Stimulated activated CD4-positive, alpha-beta T cell treated with anti-CD3 and anti-CD28 coated beads, Interleukin-1b, Interleukin-23, amount 100 ng/mL, for 48 hours (primary cell): ENCODE data around the gene RPH3AL.
"Not testable (repeated sequence)": the region's sequence is repeated elsewhere in the genome, so short reads cannot be mapped to it uniquely, and the experiment has no call there.

Source experiments
- DNase-seq: peaks from one replicate; pipeline ENCODE4 v3.0.0-alpha.2; 2020

RPH3AL gene

DNA sequence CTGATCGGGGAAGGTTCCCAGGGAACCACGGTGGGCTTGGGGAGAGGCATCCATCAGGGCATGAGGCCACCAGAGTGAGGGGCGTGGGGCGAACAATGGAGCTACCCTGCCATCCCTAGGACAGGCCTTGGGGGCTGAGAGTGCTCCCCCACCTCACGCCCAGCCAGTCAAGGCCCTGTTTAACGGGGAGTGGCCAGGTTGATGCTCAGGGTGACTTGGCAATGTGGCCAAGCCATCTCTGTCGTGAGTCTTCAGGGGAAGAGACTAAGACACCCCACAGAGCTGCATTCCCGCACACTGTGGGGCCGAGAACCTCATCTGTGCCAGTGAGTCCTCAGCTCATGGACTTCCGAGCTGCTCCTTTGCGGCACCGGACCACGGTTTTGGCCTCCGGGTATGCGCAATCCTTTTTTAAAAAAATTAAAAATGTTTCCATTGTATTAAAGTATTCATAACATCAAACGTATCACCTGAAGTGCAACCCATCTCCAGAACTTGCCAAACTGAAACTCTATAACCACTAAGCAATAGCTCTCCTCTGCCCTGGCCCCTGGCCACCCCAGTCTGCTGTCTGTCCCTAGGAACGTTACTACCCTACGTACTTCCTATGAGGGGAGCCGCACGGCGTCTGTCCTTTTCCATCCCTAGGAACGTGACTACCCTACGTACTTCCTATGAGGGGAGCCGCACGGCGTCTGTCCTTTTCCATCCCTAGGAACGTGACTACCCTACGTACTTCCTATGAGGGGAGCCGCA is 99.3 kb downstream of the RPH3AL start:
- no peak for DNase-seq

DNA sequence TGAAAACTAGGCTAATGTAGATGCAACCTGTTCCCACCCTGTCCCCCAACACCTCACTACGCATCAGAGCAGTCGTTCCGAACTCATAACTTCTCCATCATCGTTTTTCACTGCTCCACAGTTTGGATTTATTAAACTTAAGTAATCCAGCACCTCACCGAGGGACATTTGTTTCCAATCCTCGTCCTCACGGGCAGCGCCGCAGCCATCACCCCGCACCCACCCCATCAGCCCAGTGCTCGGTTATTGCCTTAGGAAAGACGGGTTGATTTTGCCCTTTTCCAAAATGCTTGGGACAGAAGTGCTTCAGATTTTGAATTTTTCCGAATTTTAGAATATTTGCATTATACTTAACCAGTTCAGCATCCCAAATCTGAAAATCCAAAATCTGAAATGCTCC is 100.2 kb downstream of the RPH3AL start:
- no peak for DNase-seq

DNA sequence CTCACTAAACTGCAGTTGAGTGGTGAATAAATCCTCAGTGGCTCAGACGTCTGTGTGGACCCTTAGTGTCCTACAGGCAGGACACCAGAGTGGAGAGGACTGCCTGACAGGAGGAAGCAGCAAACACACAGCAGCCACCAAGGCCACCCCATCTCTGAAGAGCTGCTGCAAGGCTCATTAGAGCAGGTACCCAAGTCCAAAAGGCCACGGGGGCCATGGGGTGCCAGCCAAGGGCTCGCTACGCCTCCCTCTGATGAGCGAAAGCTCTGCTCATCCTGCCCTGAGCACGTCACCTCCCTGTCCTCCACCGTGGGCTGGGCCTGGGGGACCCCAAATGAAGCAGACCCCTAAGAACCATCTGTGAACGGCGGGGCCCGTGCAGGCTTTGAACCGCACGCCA is 101.1 kb downstream of the RPH3AL start:
- DNase-seq: no peak

GRCh38 chr17:250487-251300 is 101.9 kb downstream of the RPH3AL start:
- DNase-seq: no peak

- DNase-seq: no peak
Measured at GRCh38 chr17:249236-249993, 103.2 kb downstream of the RPH3AL start.

GRCh38 chr17:248337-249235 is 104.0 kb downstream of the RPH3AL start:
- DNase-seq: no peak

GRCh38 chr17:247767-248166 is 104.8 kb downstream of the RPH3AL start:
- no peak for DNase-seq

DNA sequence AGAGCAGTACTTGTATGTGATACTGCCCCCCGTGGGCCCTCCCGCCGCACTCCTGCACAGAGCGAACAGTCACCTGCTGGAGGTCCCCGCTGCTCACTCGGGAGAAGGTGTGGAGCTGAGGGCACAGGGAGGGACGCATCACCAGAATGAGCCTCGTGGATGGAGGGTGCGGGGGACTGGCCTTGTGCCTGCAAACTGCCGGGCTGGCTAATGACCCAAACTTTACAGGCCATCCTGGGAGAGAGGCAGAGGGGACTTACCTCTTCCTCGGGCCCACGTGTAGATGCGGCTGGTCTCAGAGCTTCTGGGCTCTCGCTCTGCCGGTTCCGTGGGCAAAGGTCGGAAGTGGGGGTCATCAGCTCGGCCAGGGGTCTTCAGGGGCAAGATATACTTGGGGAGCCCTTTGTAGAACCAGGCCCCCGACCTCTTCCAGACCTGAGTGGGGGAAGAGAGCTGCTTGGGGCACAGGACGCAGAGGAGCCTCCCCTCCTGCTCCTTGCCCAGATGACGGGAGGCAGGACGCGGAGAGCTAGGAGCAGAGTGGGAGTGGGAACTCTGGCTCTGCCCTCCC is 105.7 kb downstream of the RPH3AL start:
- DNase-seq: no peak

GRCh38 chr17:246226-246625 is 106.4 kb downstream of the RPH3AL start:
- DNase-seq: no peak

- no peak for DNase-seq
Measured at GRCh38 chr17:245611-246010, 107.0 kb downstream of the RPH3AL start.

- DNase-seq: no peak
Measured at GRCh38 chr17:245020-245419, 107.6 kb downstream of the RPH3AL start.

DNA sequence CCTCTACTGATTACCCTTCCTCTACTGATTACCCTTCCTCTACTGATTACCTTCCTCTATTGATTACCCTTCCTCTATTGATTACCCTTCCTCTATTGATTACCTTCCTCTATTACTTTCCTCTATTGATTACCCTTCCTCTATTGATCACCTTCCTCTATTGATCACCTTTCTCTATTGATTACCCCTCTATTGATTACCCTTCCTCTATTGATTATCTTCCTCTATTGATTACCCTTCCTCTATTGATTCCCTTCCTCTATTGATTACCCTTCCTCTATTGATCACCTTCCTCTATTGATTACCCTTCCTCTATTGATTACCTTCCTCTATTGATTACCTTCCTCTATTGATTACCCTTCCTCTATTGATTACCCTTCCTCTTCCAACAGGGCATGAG is 108.7 kb downstream of the RPH3AL start:
- not testable (repeated sequence) for DNase-seq

- no peak for DNase-seq
Measured at GRCh38 chr17:238964-239259, 113.7 kb downstream of the RPH3AL start.

DNA sequence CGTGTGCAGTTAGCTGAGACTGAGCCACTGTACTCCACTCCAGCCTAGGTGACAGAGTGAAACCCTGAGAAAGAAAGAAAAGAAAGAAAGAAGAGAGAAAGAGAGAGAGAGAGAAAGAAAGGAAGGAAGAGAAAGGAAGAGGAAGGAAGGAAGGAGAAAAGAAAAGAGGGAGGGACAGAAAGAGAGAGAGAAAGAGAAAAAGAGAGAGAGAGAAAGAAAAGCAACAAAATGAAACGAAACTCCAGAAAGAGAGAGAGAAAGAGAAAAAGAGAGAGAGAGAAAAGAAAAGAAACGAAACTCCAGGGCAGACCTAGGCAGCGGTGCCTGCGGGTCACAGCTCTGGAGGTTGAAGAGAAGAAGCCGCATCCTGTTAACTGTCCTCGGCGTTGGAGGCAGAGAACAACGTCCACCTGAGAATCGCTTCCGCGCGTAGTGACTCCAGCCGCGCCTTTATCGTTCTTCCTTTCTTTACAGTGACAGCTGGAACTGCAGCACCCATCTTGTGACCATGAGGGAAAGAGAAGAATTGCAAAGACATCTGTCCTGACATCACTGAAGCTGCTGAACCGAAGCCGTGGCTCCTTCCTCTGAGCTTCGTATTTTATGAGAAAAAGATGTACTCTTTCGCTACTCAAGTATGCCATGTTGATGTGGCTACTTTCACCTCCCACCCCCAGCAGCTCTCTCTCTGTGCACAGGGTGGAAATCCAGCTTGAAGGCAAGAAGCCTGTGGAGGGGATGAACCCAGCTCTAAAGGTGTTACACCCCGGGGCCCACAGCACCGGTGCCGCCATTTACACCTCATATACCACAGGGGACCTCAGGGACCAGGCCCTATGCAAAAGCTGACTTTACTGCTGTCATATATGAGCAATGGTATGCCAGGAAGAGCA is 114.3 kb downstream of the RPH3AL start:
- DNase-seq: no peak

DNA sequence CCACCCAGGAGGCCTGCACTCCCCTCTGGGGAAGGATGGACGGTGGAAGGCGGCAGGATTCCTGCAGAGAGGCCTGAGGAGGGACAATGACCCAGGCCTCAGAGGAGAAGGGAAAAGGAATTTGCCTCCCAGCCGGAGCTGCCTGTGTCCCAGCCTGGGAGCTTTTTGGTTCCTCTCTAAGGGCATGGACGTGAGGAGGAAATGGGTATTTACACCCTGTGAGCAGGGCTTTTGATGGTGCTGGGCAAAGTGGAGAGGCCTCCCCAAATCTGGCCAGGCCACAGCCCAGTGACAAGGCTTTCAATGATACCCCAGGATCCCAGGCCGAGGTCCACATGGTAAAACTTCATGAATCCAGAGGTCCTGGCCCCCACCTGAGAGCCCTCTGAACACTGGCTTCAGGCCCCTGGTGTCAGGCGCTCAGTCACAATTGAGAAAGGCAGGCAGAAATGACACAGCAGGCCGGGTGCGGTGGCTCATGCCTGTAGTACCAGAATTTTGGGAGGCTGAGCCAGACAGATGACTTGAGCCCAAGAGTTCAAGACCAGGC is 115.1 kb downstream of the RPH3AL start:
- DNase-seq: no peak

- DNase-seq: no peak
Measured at GRCh38 chr17:236641-237405, 115.8 kb downstream of the RPH3AL start.

- no peak for DNase-seq
Measured at GRCh38 chr17:235831-236640, 116.6 kb downstream of the RPH3AL start.

DNA sequence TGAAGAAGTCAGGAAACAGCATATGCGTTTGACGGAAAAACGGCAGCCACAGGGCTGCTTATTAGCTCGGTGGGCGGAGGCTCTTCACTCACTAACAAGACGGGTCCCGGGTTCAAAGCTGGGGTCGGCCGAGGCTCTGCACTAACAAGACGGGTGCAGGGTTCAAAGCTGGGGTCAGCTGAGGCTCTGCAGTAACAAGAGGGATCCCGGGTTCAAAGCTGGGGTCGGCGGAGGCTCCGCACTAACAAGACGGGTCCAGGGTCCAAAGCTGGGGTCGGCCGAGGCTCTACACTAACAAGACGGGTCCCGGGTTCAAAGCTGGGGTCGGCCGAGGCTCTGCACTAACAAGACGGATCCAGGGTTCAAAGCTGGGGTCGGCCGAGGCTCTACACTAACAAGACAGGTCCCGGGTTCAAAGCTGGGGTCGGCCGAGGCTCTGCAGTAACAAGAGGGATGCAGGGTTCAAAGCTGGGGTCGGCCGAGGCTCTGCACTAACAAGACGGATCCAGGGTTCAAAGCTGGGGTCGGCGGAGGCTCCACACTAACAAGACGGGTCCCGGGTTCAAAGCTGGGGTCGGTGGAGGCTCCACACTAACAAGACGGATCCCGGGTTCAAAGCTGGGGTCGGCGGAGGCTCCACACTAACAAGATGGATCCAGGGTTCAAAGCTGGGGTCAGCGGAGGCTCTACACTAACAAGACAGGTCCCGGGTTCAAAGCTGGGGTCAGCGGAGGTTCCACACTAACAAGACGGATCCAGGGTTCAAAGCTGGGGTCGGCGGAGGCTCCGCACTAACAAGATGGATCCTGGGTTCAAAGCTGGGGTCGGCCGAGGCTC is 117.4 kb downstream of the RPH3AL start:
- DNase-seq: not testable (repeated sequence)
